Fibroblast of mammary gland (primary cell): ENCODE measurements around the gene PHF2.

Experiments
- DNase-seq: peaks from one replicate; pipeline ENCODE4 v3.0.0-alpha.2; 2010; ENCODE audit warnings: low read depth
- H3K4me3 ChIP-seq: 2 replicates; pipeline ENCODE4 v1.5.1; 2011; ENCODE audit warnings: low read depth, mild to moderate bottlenecking, low read length, moderate library complexity; ENCODE audit not compliant: control insufficient read depth
- CTCF ChIP-seq: conservative IDR thresholded peaks from 2 replicates; pipeline ENCODE4 v1.5.1; 2011; ENCODE audit warnings: low read depth, low read length, inconsistent platforms; ENCODE audit not compliant: control insufficient read depth, insufficient read depth

The PHF2 gene

GRCh38 chr9:93680443-93681268 is 104.3 kb downstream of the PHF2 start:
- no peak for TF ChIP-seq CTCF
- no peak overlapping the region for H3K4me3 ChIP-seq
- DNase-seq: no peak

GRCh38 chr9:93681269-93682154 is 105.1 kb downstream of the PHF2 start:
- H3K4me3 ChIP-seq: no peak overlapping the region
- no peak for TF ChIP-seq CTCF
- no peak for DNase-seq

DNA sequence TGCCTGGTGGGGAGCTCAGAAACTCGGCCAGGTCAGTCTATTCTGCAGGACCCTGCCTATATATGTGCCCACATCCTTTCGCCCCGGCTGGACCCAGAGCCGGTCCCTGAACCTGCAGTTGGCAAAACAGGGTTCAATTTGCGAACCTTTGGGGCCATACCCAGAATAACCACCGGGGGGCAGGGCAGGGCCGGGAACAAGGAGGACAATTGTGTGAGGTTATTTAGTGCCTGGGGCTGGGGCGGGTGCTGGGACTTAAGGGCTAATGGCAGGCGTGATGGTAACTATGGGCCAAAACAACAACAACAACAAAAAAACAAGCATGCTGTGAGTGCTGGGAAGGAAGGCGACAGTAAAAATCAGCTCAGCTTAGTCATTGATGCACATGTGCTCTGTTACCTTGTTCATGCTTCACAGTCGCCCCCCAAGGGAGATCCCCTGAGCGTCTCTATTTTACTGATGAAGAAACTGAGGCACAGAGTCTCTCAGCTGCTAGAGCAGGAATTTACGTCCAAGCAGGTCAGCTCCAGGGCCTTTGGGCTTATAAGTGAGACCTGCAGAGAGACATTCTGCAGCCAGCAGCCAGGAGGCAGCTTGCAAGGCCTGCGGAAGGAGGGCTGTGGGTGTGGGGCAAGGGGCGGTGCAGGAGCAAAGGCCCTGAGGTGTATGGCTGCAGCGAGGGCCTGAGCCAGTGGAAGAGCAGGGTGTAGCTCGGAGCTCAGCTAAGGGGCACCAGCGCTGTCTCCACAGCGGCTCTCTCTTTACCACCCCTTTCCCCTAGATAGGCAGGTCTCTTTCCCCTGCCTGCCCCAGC is 106.0 kb downstream of the PHF2 start:
- peak; percentile 40 for DNase-seq
- H3K4me3 ChIP-seq: no peak overlapping the region
- TF ChIP-seq CTCF: peak; percentile 66

- H3K4me3 ChIP-seq: no peak overlapping the region
- TF ChIP-seq CTCF: no peak
- no peak for DNase-seq
Observed at GRCh38 chr9:93683331-93684134, 107.1 kb downstream of the PHF2 start.

- H3K4me3 ChIP-seq: no peak overlapping the region
- no peak for TF ChIP-seq CTCF
- DNase-seq: no peak
Observed at GRCh38 chr9:93684161-93684765, 107.9 kb downstream of the PHF2 start.
